ENCODE data around the gene CLIP4. TPM values are rescaled to one million over a fixed set of nuclear protein-coding genes. Genes with fewer than 3 reads are reported as not detected.

Gene CLIP4
- total and polyA plus RNA-seq, 2 experiments from 2014 or later = 0.06 to 0.14 TPM

- TF ChIP-seq ETS1 (IDR thresholded peaks at IDR 0.05) (no peak), ZNF331 (CRISPR knock-in tag; IDR thresholded peaks at IDR 0.05; ENCODE audit: low read depth) (no peak), JUNB (IDR thresholded peaks at IDR 0.05; ENCODE audit: unreplicated experiment) (no peak), POLR2AphosphoS5 (IDR thresholded peaks at IDR 0.05; ENCODE audit: low read depth) (no peak)
These were observed 39.4 kb downstream of the CLIP4 start (continued) for GRCh38 chr2:29154610-29155009.

GRCh38 chr2:29155578-29155977, 40.4 kb downstream of the CLIP4 start:
- Mint-ChIP-seq H3K36me3 (ENCODE audit: low read depth) (no peaks in the 10 kb centered on the region), H3K9me3 (no peaks in the 10 kb centered on the region), H3K4me1 (peaks cover 11% of the 10 kb centered on the region; the same call in 2 of the 3 replicates), H3K4me3 (no peak overlapping the region), H3K27ac (no peak overlapping the region), H3K27me3 (ENCODE audit: insufficient read depth, low read depth, poor library complexity) (no peaks in the 10 kb centered on the region)
- Histone ChIP-seq H2AFZ (no peak overlapping the region), H3K36me3 (ENCODE audit: insufficient read depth) (no peaks in the 10 kb centered on the region), H3K27ac (ENCODE audit: low read depth) (no peak overlapping the region), H3K4me3 (no peak overlapping the region), H3F3A (replicated peaks; ENCODE audit: low read depth) (no peaks in the 10 kb centered on the region), H3K9me2 (ENCODE audit: insufficient read depth) (no peaks in the 10 kb centered on the region), H3K4me1 (ENCODE audit: insufficient read depth) (peaks cover 13% of the 10 kb centered on the region; the same call in 1 of the 2 replicates), H3K4me2 (no peak overlapping the region), H3K79me2 (replicated peaks; ENCODE audit: insufficient read depth) (no peaks in the 10 kb centered on the region), H4K20me1 (replicated peaks; ENCODE audit: insufficient read depth) (no peaks in the 10 kb centered on the region), H3K27me3 (ENCODE audit: insufficient read depth) (no peaks in the 10 kb centered on the region)
- TF ChIP-seq ZNF462 (CRISPR knock-in tag; IDR thresholded peaks at IDR 0.05) = no peak
- TF ChIP-seq JUNB (IDR thresholded peaks at IDR 0.05; ENCODE audit: unreplicated experiment) = no peak
- TF ChIP-seq ETS1 (IDR thresholded peaks at IDR 0.05) = no peak
- TF ChIP-seq CREB1 (CRISPR knock-in tag; IDR thresholded peaks at IDR 0.05; ENCODE audit: low read depth) = no peak
- no peak for TF ChIP-seq ZNF114 (CRISPR knock-in tag; IDR thresholded peaks at IDR 0.05)
- ATAC-seq (no peak), DNase-seq (ENCODE audit: low spot score) (no peak)
